CD8-positive, alpha-beta memory T cell (primary cell): ENCODE data around the gene USP9X. TPM values are rescaled to one million over a fixed set of nuclear protein-coding genes. Genes with fewer than 3 reads are reported as not detected.
A peak's percentile ranks its signal among the peaks of the same experiment; 100 is the strongest.
"Not testable (repeated sequence)": the region's sequence is repeated elsewhere in the genome, so short reads cannot be mapped to it uniquely, and the experiment has no call there.

ENCODE experiments used
- CTCF ChIA-PET: fragments of 350-600 bp; sonication (Branson Sonifier 250); formaldehyde crosslinking; loops from one replicate; lab custom pipeline; 2021; ENCODE audit warnings: antibody characterized with exemption; lab: Charles Lee
- POLR2A ChIA-PET: fragments of 350-600 bp; sonication (Branson Sonifier 250); formaldehyde crosslinking; loops from one replicate; lab custom pipeline; 2021; ENCODE audit warnings: antibody characterized with exemption; lab: Charles Lee
- DNase-seq, 5 donors: peaks; one replicate each; pipeline versions ENCODE4 v3.0.0 to v3.0.0-alpha.2; 2020 to 2022; ENCODE audit warnings: mixed read lengths in 1 of 5
- H3K27ac ChIP-seq: one replicate; pipeline ENCODE4 v1.7.0; 2013; ENCODE audit warnings: low read depth, mild to moderate bottlenecking, low read length, moderate library complexity
- H3K27me3 ChIP-seq: 2 replicates; pipeline ENCODE4 v1.7.0; 2013; ENCODE audit warnings: low read length, mild to moderate bottlenecking; ENCODE audit not compliant: insufficient read depth, poor library complexity, severe bottlenecking
- H3K36me3 ChIP-seq: 2 replicates; pipeline ENCODE4 v1.7.0; 2013; ENCODE audit warnings: mild to moderate bottlenecking, low read length, moderate library complexity; ENCODE audit not compliant: insufficient read depth
- H3K4me1 ChIP-seq: 2 replicates; pipeline ENCODE4 v1.7.0; 2013; ENCODE audit warnings: mild to moderate bottlenecking, low read length, moderate library complexity; ENCODE audit not compliant: insufficient read depth
- H3K4me3 ChIP-seq: 2 replicates; pipeline ENCODE4 v1.7.0; 2013; ENCODE audit warnings: mild to moderate bottlenecking, low read length
- H3K9me3 ChIP-seq: 2 replicates; pipeline ENCODE4 v1.7.0; 2013; ENCODE audit warnings: mild to moderate bottlenecking, low read length
- H3K27ac Mint-ChIP-seq, 8 donors: one replicate each; pipeline ENCODE4 v1.8.0; 2020 to 2021; ENCODE audit warnings: mixed read lengths in 8 of 8, mild to moderate bottlenecking in 6 of 8, inconsistent platforms in 3 of 8, moderate library complexity in 3 of 8
- H3K27me3 Mint-ChIP-seq, 2 donors: one replicate each; pipeline ENCODE4 v1.8.0; 2020 to 2021; ENCODE audit warnings: mixed read lengths in 2 of 2, mild to moderate bottlenecking in 1 of 2, moderate library complexity in 1 of 2
- H3K36me3 Mint-ChIP-seq, 3 donors: one replicate each; pipeline ENCODE4 v1.8.0; 2020 to 2021; ENCODE audit warnings: mixed read lengths in 3 of 3, inconsistent platforms in 1 of 3, mild to moderate bottlenecking in 1 of 3
- H3K4me1 Mint-ChIP-seq, 3 donors: one replicate each; pipeline ENCODE4 v1.8.0; 2020 to 2021; ENCODE audit warnings: mixed read lengths in 3 of 3, inconsistent platforms in 1 of 3, mild to moderate bottlenecking in 1 of 3
- H3K4me3 Mint-ChIP-seq, 7 donors: one replicate each; pipeline ENCODE4 v1.8.0; 2020 to 2021; ENCODE audit warnings: mixed read lengths in 7 of 7, mild to moderate bottlenecking in 6 of 7, moderate library complexity in 4 of 7, inconsistent platforms in 2 of 7
- H3K9me3 Mint-ChIP-seq, 5 donors: one replicate each; pipeline ENCODE4 v1.8.0; 2020 to 2022; ENCODE audit warnings: mixed read lengths in 5 of 5, mild to moderate bottlenecking in 3 of 5, moderate library complexity in 2 of 5, inconsistent platforms in 1 of 5
- polyA plus RNA-seq: library from polyadenylated mRNA; unstranded; fragments of 300-500 nt; fragmentation: Illumina TruSeq; gene quantifications from one replicate; pipeline ENCODE4 v1.2.3, GENCODE V29; 2021
- total RNA-seq, 2 experiments: library from RNA; stranded (reverse); gene quantifications; one replicate each; pipeline ENCODE4 v1.2.3, GENCODE V29; 2021

The USP9X gene
- total and polyA plus RNA-seq, 3 experiments from 2014 or later: 27.1 to 54.5 (median 53.7) TPM

DNA sequence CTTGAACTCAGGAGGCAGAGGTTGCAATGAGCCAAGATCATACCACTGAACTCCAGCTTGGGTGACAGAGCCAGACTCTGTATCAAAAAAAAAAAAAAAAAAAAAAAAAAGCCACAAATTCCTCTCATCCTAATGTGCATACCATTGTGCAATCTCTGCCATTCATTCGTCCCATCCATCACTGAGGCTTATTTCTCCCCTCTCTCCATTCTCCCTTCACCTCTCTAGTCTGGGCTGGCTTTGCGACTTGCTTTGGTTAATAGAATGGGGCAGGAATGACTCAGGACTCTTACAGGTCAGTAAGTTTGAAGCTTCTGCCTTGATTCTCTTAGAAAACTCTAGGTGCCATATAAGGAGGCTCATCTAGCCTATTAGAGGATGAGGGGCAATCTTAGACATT is 188.4 kb downstream of the USP9X start:
- H3K36me3 ChIP-seq: no peaks in the 10 kb centered on the region
- peaks cover 13 to 15% (median 13%) of the 10 kb centered on the region in 3 donors for H3K4me1 Mint-ChIP-seq
- no peak overlapping the region for H3K27ac ChIP-seq
- no peaks in the 10 kb centered on the region for H3K9me3 Mint-ChIP-seq
- peak overlapping the region in 1 of 8 donors; percentile 9 for H3K27ac Mint-ChIP-seq
- no peaks in the 10 kb centered on the region for H3K4me1 ChIP-seq
- H3K4me3 ChIP-seq: no peak overlapping the region
- DNase-seq: no peak
- peaks cover 0 to 6% of the 10 kb centered on the region in 2 donors for H3K27me3 Mint-ChIP-seq
- H3K4me3 Mint-ChIP-seq: peak overlapping the region in 1 of 7 donors; percentile 1
- CTCF ChIA-PET: no interaction called here
- POLR2A ChIA-PET: no interaction called here
- no peaks in the 10 kb centered on the region for H3K36me3 Mint-ChIP-seq
- no peaks in the 10 kb centered on the region for H3K27me3 ChIP-seq
- no peaks in the 10 kb centered on the region for H3K9me3 ChIP-seq

DNA sequence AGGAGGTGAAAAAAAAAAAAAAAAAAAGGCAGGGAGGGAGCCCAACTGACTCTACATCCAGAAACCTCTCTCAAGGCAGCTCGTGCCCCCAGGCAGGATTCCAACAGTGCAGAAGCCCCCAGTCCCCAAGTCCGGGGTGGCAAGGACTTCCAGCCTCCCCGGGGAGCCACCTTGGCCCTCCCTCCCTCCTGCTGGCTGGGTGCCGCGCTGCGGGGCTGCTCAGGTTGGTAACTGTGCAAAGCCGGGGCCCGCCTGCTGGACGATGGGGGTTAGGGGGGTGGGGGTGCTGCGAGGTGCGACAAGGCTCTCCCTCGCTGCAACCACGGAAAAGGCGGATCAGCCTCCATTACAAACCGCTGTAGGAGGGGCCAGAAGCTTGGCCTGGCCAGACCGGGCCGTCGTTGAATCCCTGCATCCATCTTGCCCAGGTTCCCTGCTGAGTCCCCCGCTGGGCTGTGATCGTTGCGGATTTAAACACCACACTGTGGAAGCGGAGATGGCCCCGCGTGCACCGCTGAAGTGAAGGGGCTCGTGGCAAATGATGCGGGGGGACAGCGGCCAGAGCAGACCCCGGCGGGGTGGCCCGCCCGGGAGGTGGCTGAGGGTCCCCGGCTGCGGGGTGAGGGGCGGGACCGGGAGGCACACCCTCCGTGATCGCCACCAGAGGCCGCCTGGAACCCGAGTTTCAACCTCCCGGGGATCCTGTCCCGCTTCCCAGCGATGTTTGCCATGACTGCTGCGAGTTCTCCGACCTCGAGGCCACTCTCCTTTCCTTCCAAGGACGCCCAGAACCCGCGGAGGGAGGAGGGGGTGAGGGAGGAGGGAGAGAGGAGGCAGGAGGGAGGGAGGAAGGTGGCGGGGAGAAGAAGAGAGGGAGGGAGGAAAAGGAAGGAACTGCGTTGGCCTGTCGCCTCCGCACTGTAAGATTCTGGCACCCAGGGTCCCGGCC is 190.7 kb downstream of the USP9X start:
- H3K27ac ChIP-seq: no peak overlapping the region
- no peaks in the 10 kb centered on the region for H3K4me1 ChIP-seq
- no peaks in the 10 kb centered on the region for H3K36me3 ChIP-seq
- no peaks in the 10 kb centered on the region for H3K9me3 ChIP-seq
- POLR2A ChIA-PET: interaction anchor here (1.2 kb wide), 1 partner anchor 55 kb away, joined by 4 read pairs; no protein-coding TSS in a partner anchor
- Mint-ChIP-seq H3K36me3 (no peaks in the 10 kb centered on the region), H3K9me3 (no peaks in the 10 kb centered on the region), H3K27ac (peak overlapping the region in 4 of 8 donors; percentile 78 to 92 (median 82)), H3K4me1 (peaks cover 13 to 15% (median 13%) of the 10 kb centered on the region in 3 donors), H3K4me3 (peak overlapping the region; percentile 73 to 89 (median 82)), H3K27me3 (peaks cover 0 to 6% of the 10 kb centered on the region in 2 donors)
- peak overlapping the region; percentile 50 for H3K4me3 ChIP-seq
- peak in 4 of 5 donors; percentile 6 to 60 (median 38) for DNase-seq
- CTCF ChIA-PET: interaction anchor here (1.3 kb wide), 1 partner anchor 9 kb away, joined by 5 read pairs; no protein-coding TSS in a partner anchor
- no peaks in the 10 kb centered on the region for H3K27me3 ChIP-seq

DNA sequence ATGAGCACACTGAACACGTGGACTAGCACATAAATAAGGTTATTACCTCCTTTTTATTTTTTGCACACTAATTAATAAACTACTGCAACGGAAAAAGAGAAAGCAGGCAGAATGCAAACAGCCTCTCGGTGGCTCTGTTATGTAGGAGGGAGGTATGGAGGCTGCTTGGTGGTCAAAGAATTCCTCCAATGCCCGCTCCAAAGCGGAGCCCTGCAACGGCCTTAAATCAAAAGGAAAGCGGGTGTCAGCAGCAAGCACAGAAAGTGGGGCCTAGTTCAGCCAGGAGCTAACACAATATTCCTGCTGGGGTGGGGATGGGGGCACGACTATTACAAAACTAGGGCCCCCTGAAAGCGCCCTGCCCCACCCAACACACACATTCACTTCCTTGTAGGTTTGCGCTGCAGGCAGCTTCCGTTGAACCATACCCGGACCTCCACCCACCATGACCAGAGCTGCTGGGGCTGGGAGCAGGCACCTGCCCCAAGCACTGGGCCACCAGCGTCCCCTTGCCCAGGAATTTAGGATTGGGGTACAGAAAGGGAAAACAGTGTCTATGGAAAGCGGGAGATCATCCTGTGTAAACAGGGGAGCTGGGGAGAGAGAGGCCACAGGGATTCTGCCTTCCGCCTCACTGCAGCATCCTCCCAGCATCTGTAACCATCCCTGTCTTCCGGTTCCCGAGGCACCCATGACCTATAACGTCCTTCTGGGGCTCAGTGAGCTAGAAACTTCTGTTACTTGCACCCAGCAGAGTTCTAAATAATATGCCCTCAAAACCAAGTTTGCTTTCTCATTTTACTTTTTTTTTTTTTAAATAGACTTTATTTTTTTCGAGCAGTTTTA is 191.6 kb downstream of the USP9X start:
- Mint-ChIP-seq H3K36me3 (no peaks in the 10 kb centered on the region), H3K27me3 (peaks cover 0 to 6% of the 10 kb centered on the region in 2 donors), H3K4me3 (peak overlapping the region; percentile 73 to 89 (median 82)), H3K4me1 (peaks cover 13 to 15% (median 13%) of the 10 kb centered on the region in 3 donors), H3K9me3 (no peaks in the 10 kb centered on the region), H3K27ac (peak overlapping the region in 6 of 8 donors; percentile 52 to 92 (median 71))
- Histone ChIP-seq H3K36me3 (no peaks in the 10 kb centered on the region), H3K27me3 (no peaks in the 10 kb centered on the region), H3K4me3 (peak overlapping the region; percentile 50), H3K4me1 (no peaks in the 10 kb centered on the region), H3K27ac (no peak overlapping the region), H3K9me3 (no peaks in the 10 kb centered on the region)
- POLR2A ChIA-PET: interaction anchor here (1.2 kb wide), 1 partner anchor 54 kb away, joined by 4 read pairs; no protein-coding TSS in a partner anchor
- peak in 1 of 5 donors; percentile 6 for DNase-seq
- CTCF ChIA-PET: interaction anchor here (0.9 kb wide), 1 partner anchor 52 kb away, joined by 3 read pairs; no protein-coding TSS in a partner anchor

DNA sequence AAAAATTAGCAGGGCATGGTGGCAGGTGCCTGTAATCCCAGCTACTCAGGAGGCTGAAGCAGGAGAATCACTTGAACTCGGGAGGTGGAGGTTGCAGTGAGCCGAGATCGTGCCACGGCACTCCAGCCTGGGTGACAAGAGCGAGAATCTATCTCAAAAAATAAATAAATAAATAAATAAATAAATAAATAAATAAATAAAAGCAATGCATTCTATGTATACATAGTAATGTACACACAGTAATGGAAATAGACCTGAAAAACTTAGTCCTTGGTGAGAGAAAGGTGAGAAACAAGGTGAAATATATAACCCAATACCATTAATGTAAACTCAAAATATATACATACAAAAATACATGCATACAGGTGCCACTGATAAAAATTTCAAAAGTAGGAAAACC is 197.1 kb downstream of the USP9X start:
- H3K9me3 Mint-ChIP-seq, H3K27me3 ChIP-seq, H3K27ac Mint-ChIP-seq, DNase-seq, H3K9me3 ChIP-seq, POLR2A ChIA-PET, H3K4me3 Mint-ChIP-seq, H3K27me3 Mint-ChIP-seq, H3K27ac ChIP-seq, H3K36me3 ChIP-seq, H3K4me3 ChIP-seq, H3K4me1 ChIP-seq, H3K4me1 Mint-ChIP-seq, H3K36me3 Mint-ChIP-seq, CTCF ChIA-PET: not testable (repeated sequence)

DNA sequence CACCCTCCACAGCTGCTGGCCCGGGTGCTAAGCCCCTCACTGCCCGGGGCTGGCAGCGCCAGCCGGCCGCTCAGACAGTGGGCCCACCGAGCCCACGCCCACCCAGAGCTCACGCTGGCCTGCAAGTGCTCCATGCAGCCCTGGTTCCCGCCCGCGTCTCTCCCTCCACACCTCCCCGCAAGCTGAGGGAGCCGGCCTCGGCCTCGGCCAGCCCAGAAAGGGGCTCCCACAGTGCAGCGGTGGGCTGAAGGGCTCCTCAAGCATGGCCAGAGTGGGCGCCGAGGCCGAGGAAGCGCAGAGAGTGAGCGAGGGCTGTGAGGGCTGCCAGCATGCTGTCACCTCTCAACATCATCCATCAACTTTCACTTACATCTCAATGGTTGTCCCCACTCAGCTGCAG is 200.7 kb downstream of the USP9X start:
- DNase-seq, H3K4me3 ChIP-seq, H3K27ac Mint-ChIP-seq, H3K4me1 Mint-ChIP-seq, CTCF ChIA-PET, H3K9me3 ChIP-seq, POLR2A ChIA-PET, H3K27me3 ChIP-seq, H3K27ac ChIP-seq, H3K9me3 Mint-ChIP-seq, H3K36me3 Mint-ChIP-seq, H3K36me3 ChIP-seq, H3K27me3 Mint-ChIP-seq, H3K4me1 ChIP-seq, H3K4me3 Mint-ChIP-seq: not testable (repeated sequence)

Other genes starting within 250 kb of the USP9X start
- gene DDX3X, start 248.7 kb downstream of the USP9X start, total RNA-seq: 100 to 1,000 TPM; 354 to 357 TPM
- 240 TPM for gene DDX3X, start 248.7 kb downstream of the USP9X start, polyA plus RNA-seq